HepG2 (cell line): ENCODE measurements around the gene PLEKHN1. TPM values are rescaled to one million over a fixed set of nuclear protein-coding genes. Genes with fewer than 3 reads are reported as not detected.
A peak's percentile ranks its signal among the peaks of the same experiment; 100 is the strongest.

Experiments used
- BCL6 ChIP-seq: IDR thresholded peaks from 2 replicates; pipeline ENCODE4 v1.6.1; 2016; ENCODE audit warnings: missing genetic modification reagents, missing compliant biosample characterization
- CHCHD3 ChIP-seq: sonication (generic); formaldehyde crosslinking; IDR thresholded peaks from 2 replicates; pipeline ENCODE4 v1.8.0; 2022; ENCODE audit warnings: mild to moderate bottlenecking, missing genetic modification reagents, moderate library complexity
- KIAA2018 ChIP-seq: sonication (generic); formaldehyde crosslinking; IDR thresholded peaks from 2 replicates; pipeline ENCODE4 v1.5.0; 2020; ENCODE audit warnings: mild to moderate bottlenecking, missing genetic modification reagents, borderline replicate concordance
- NCOA2 ChIP-seq: sonication (generic); formaldehyde crosslinking; IDR thresholded peaks from 2 replicates; pipeline ENCODE4 v1.8.0; 2022; ENCODE audit warnings: inconsistent platforms
- REXO4 ChIP-seq: sonication (generic); formaldehyde crosslinking; IDR thresholded peaks from 2 replicates; pipeline ENCODE4 v1.8.0; 2022; ENCODE audit warnings: missing genetic modification reagents, mild to moderate bottlenecking, borderline replicate concordance
- SAFB2 ChIP-seq: sonication (generic); formaldehyde crosslinking; IDR thresholded peaks from 2 replicates; pipeline ENCODE4 v1.5.1; 2020; ENCODE audit warnings: missing genetic modification reagents, low read depth, mild to moderate bottlenecking, borderline replicate concordance
- SALL1 ChIP-seq: sonication (generic); formaldehyde crosslinking; IDR thresholded peaks from 2 replicates; pipeline ENCODE4 v1.8.0; 2022; ENCODE audit warnings: mild to moderate bottlenecking, missing genetic modification reagents
- SOX6 ChIP-seq, 2 experiments: fragments of 450-650 bp in 1 of 2; sonication (generic) in 1 of 2; formaldehyde crosslinking in 1 of 2; IDR thresholded peaks; 2 replicates each; pipeline versions ENCODE4 v1.4.0 to v1.6.1; 2017 to 2020; ENCODE audit warnings: antibody characterized with exemption in 1 of 2, mild to moderate bottlenecking in 1 of 2, missing genetic modification reagents in 1 of 2
- ZBTB49 ChIP-seq: sonication (generic); formaldehyde crosslinking; IDR thresholded peaks from 2 replicates; pipeline ENCODE4 v1.4.0; 2020; ENCODE audit warnings: missing genetic modification reagents, borderline replicate concordance
- ZNF142 ChIP-seq: sonication (generic); formaldehyde crosslinking; IDR thresholded peaks from 2 replicates; pipeline ENCODE4 v1.4.0; 2020; ENCODE audit warnings: missing genetic modification reagents
- ZSCAN20 ChIP-seq: sonication (generic); formaldehyde crosslinking; IDR thresholded peaks from 2 replicates; pipeline ENCODE4 v1.4.0; 2020; ENCODE audit warnings: missing genetic modification reagents, mild to moderate bottlenecking, borderline replicate concordance
- polyA plus RNA-seq, 8 experiments: library from polyadenylated mRNA; depleted of rRNA in 3 of 8; stranded (reverse) in 7 of 8; unstranded in 1 of 8; fragments of >200 nt; fragmentation: Illumina TruSeq in 4 of 8; extraction: Trizol in 4 of 8; gene quantifications; 2 replicates each; pipeline versions ENCODE4 v1.2.1 to v1.2.3, GENCODE V29; 2011 to 2016; ENCODE audit warnings: low read depth in 4 of 8, missing spikeins in 1 of 8, mixed read lengths in 1 of 8; ENCODE audit not compliant: insufficient read depth in 1 of 8
- total RNA-seq, 5 experiments: library from RNA; depleted of rRNA; stranded (reverse); fragments of >200 nt; fragmentation: Illumina TruSeq; extraction: Trizol; gene quantifications; 2 replicates each; pipeline ENCODE4 v1.2.3, GENCODE V29; 2016; ENCODE audit warnings: low read depth in 1 of 5

The PLEKHN1 gene
- total and polyA plus RNA-seq, 2 of the 13 experiments (the other 11 are each of a cell fraction or from before 2014, with no cell fraction given): 0.42 to 0.58 TPM

- TF ChIP-seq SAFB2 (CRISPR knock-in tag) (no peak), NCOA2 (no peak), ZSCAN20 (CRISPR knock-in tag) (no peak), KIAA2018 (no peak), REXO4 (no peak), ZNF142 (no peak), SOX6 (IDR thresholded peaks at IDR 0.05) (no peak), SOX6 (CRISPR knock-in tag; IDR thresholded peaks at IDR 0.05) (no peak), BCL6 (CRISPR knock-in tag) (no peak), CHCHD3 (no peak), ZBTB49 (CRISPR knock-in tag) (no peak), SALL1 (peak; percentile 55; the same call in 1 of the 2 replicates)
Observed at GRCh38 chr1:980602-981395, 14.5 kb downstream of the PLEKHN1 start (continued).
